Measurements from ENCODE around the gene SUMO4.
A peak's percentile ranks its signal among the peaks of the same experiment; 100 is the strongest.

The SUMO4 gene

DNA sequence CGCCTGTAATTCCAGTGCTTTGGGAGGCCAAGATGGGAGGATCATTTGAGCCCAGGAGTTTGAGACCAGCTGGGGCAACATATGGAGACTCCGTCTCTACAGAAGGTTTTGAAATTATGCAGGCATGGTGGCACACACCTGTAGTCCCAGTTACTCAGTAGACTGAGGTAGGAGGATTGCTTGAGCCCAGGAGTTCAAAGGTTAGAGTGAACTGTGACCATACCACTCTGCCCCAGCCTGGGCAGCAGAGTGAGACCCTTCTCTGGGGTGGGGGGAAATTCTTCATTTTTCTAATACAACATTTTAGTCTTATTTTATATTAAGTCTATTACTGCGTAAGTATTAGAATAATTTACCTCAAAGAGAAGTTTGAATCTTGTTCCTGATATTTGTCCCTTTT, 20.1 kb upstream of the SUMO4 start:
- H3K9me3 ChIP-seq = no peaks in the 10 kb centered on the region
- no peak for TF ChIP-seq CTCF (IDR thresholded peaks at IDR 0.05)
- H3K36me3 ChIP-seq = peaks cover 63% of the 10 kb centered on the region

GRCh38 chr6:149380523-149380922, 19.5 kb upstream of the SUMO4 start:
- Histone ChIP-seq H3K36me3 (peaks cover 63% of the 10 kb centered on the region), H3K27me3 (no peaks in the 10 kb centered on the region), H3K4me1 (ENCODE audit: control insufficient read depth in 1 of 2, insufficient read depth in 1 of 2, low read depth in 1 of 2, low read length in 1 of 2) (no peaks in the 10 kb centered on the region), H3K4me3 (ENCODE audit: low read depth in 1 of 2, low read length in 1 of 2) (no peak overlapping the region), H3K9me3 (no peaks in the 10 kb centered on the region), H3K27ac (no peak overlapping the region)
- TF ChIP-seq CTCF (IDR thresholded peaks at IDR 0.05) = no peak

More for the DNA sequence above, 20.1 kb upstream of the SUMO4 start:
- no peak overlapping the region for H3K27ac ChIP-seq
- H3K4me1 ChIP-seq (ENCODE audit: control insufficient read depth in 1 of 2, insufficient read depth in 1 of 2, low read depth in 1 of 2, low read length in 1 of 2) = no peaks in the 10 kb centered on the region
- no peak overlapping the region for H3K4me3 ChIP-seq (ENCODE audit: low read depth in 1 of 2, low read length in 1 of 2)
- H3K27me3 ChIP-seq = no peaks in the 10 kb centered on the region

- H3K4me3 ChIP-seq (ENCODE audit: low read depth in 1 of 2, low read length in 1 of 2) = no peak overlapping the region
- no peak for TF ChIP-seq CTCF (IDR thresholded peaks at IDR 0.05)
- H3K36me3 ChIP-seq = peaks cover 55% of the 10 kb centered on the region
- H3K9me3 ChIP-seq = no peaks in the 10 kb centered on the region
- no peaks in the 10 kb centered on the region for H3K27me3 ChIP-seq
- H3K4me1 ChIP-seq (ENCODE audit: control insufficient read depth in 1 of 2, insufficient read depth in 1 of 2, low read depth in 1 of 2, low read length in 1 of 2) = no peaks in the 10 kb centered on the region
- no peak overlapping the region for H3K27ac ChIP-seq
Measured at GRCh38 chr6:149383371-149383770, 16.7 kb upstream of the SUMO4 start.

- no peak for TF ChIP-seq CTCF (IDR thresholded peaks at IDR 0.05)
- Histone ChIP-seq H3K36me3 (peaks cover 44% of the 10 kb centered on the region), H3K27ac (peak overlapping the region; percentile 20)
Measured at GRCh38 chr6:149384464-149384863, 15.6 kb upstream of the SUMO4 start.

DNA sequence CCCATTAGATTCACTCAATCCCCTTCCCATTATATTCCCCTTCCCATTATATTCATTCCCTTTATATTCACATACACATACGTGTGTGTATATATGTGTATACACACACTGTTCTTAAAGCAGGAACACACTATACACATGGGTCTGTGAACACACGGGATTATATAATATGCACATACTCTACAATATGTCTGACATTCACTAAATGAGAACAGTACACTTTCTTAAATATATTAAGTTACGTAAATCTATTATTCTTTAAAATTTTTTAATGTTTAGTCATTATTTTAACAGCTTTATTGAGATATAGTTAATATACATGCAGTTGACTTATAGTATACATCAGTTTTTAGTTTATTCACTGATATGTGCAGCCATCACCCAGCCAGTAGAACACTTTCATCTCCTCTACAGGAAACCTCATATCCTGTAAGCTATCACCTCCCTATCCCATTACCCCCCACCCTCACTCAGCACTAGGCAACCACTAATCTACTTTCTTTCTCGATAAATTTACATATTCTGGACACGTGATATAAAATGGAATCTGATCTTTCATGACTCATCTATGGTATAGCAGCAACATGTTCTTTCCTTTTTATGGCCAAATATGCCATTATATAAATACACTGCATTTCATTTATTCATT, 13.9 kb upstream of the SUMO4 start:
- Histone ChIP-seq H3K4me1 (ENCODE audit: control insufficient read depth in 1 of 2, insufficient read depth in 1 of 2, low read depth in 1 of 2, low read length in 1 of 2) (no peaks in the 10 kb centered on the region), H3K27me3 (no peaks in the 10 kb centered on the region), H3K36me3 (peaks cover 33% of the 10 kb centered on the region), H3K4me3 (ENCODE audit: low read depth in 1 of 2, low read length in 1 of 2) (no peak overlapping the region), H3K27ac (no peak overlapping the region), H3K9me3 (no peaks in the 10 kb centered on the region)
- TF ChIP-seq CTCF (IDR thresholded peaks at IDR 0.05) = no peak

More at GRCh38 chr6:149384464-149384863, 15.6 kb upstream of the SUMO4 start:
- H3K27me3 ChIP-seq = no peaks in the 10 kb centered on the region
- H3K4me1 ChIP-seq (ENCODE audit: control insufficient read depth in 1 of 2, insufficient read depth in 1 of 2, low read depth in 1 of 2, low read length in 1 of 2) = no peaks in the 10 kb centered on the region
- no peak overlapping the region for H3K4me3 ChIP-seq (ENCODE audit: low read depth in 1 of 2, low read length in 1 of 2)
- no peaks in the 10 kb centered on the region for H3K9me3 ChIP-seq
